CD4-positive, alpha-beta memory T cell (primary cell): ENCODE results near the gene CDH13. TPM values are rescaled to one million over a fixed set of nuclear protein-coding genes. Genes with fewer than 3 reads are reported as not detected.

ENCODE experiments used
- CTCF ChIA-PET: fragments of 350-600 bp; sonication (Branson Sonifier 250); formaldehyde crosslinking; loops from one replicate; lab custom pipeline; 2021; ENCODE audit warnings: inconsistent platforms; ENCODE audit not compliant: partially characterized antibody; lab: Charles Lee
- POLR2A ChIA-PET: fragments of 350-600 bp; sonication (Branson Sonifier 250); formaldehyde crosslinking; loops from one replicate; lab custom pipeline; 2021; ENCODE audit not compliant: partially characterized antibody; lab: Charles Lee
- DNase-seq, 5 donors: peaks; one replicate each; pipeline versions ENCODE4 v3.0.0 to v3.0.0-alpha.2; 2020 to 2022; ENCODE audit warnings: mixed read lengths in 1 of 5
- H3K27ac ChIP-seq: one replicate; pipeline ENCODE4 v1.7.0; 2013; ENCODE audit warnings: low read depth, low read length
- H3K27me3 ChIP-seq: 2 replicates; pipeline ENCODE4 v1.7.0; 2013; ENCODE audit warnings: mild to moderate bottlenecking, low read length, moderate library complexity; ENCODE audit not compliant: insufficient read depth
- H3K36me3 ChIP-seq: 2 replicates; pipeline ENCODE4 v1.7.0; 2013; ENCODE audit warnings: mild to moderate bottlenecking, low read length, moderate library complexity; ENCODE audit not compliant: insufficient read depth
- H3K4me1 ChIP-seq: 2 replicates; pipeline ENCODE4 v1.7.0; 2013; ENCODE audit warnings: mild to moderate bottlenecking, low read length, moderate library complexity; ENCODE audit not compliant: insufficient read depth
- H3K4me3 ChIP-seq, 2 donors: one replicate each; pipeline ENCODE4 v1.7.0; 2013; ENCODE audit warnings: low read length in 2 of 2, mild to moderate bottlenecking in 1 of 2
- H3K9me3 ChIP-seq, 2 donors: one replicate each; pipeline ENCODE4 v1.7.0; 2013; ENCODE audit warnings: low read length in 2 of 2, control low read depth in 1 of 2; ENCODE audit not compliant: control insufficient read depth in 1 of 2
- H3K27ac Mint-ChIP-seq, 7 donors: one replicate each; pipeline ENCODE4 v1.8.0; 2020 to 2021; ENCODE audit warnings: mixed read lengths in 7 of 7, mild to moderate bottlenecking in 6 of 7, inconsistent platforms in 3 of 7, moderate library complexity in 3 of 7
- H3K27me3 Mint-ChIP-seq, 2 donors: one replicate each; pipeline ENCODE4 v1.8.0; 2020 to 2021; ENCODE audit warnings: mixed read lengths in 2 of 2
- H3K36me3 Mint-ChIP-seq, 2 donors: one replicate each; pipeline ENCODE4 v1.8.0; 2020 to 2021; ENCODE audit warnings: mixed read lengths in 2 of 2, inconsistent platforms in 1 of 2, mild to moderate bottlenecking in 1 of 2
- H3K4me1 Mint-ChIP-seq, 4 donors: one replicate each; pipeline ENCODE4 v1.8.0; 2020 to 2021; ENCODE audit warnings: mixed read lengths in 4 of 4, mild to moderate bottlenecking in 1 of 4
- H3K4me3 Mint-ChIP-seq, 8 donors: one replicate each; pipeline ENCODE4 v1.8.0; 2020 to 2021; ENCODE audit warnings: mixed read lengths in 8 of 8, mild to moderate bottlenecking in 7 of 8, moderate library complexity in 6 of 8, inconsistent platforms in 3 of 8
- H3K9me3 Mint-ChIP-seq, 8 donors: one replicate each; pipeline ENCODE4 v1.8.0; 2020 to 2021; ENCODE audit warnings: mixed read lengths in 8 of 8, mild to moderate bottlenecking in 5 of 8, inconsistent platforms in 3 of 8, moderate library complexity in 1 of 8
- intact Hi-C: fragments of 100-400 bp; cut with micrococcal nuclease; formaldehyde crosslinking; loops from one replicate; pipeline ENCODE4 v1.15.1; 2023
- polyA plus RNA-seq, 2 donors: library from polyadenylated mRNA; unstranded; fragments of 300-500 nt; fragmentation: Illumina TruSeq; gene quantifications; one replicate each; pipeline ENCODE4 v1.2.3, GENCODE V29; 2021
- total RNA-seq, 2 experiments: library from RNA; stranded (reverse); gene quantifications; one replicate each; pipeline ENCODE4 v1.2.3, GENCODE V29; 2021

Gene CDH13
- total and polyA plus RNA-seq, 4 experiments from 2014 or later: not detected

GRCh38 chr16:83661656-83662055, 1034.9 kb downstream of the CDH13 start:
- Mint-ChIP-seq H3K9me3 (peaks cover 0 to 8% (median 2%) of the 10 kb centered on the region in 8 donors), H3K36me3 (no peaks in the 10 kb centered on the region), H3K27ac (no peak overlapping the region), H3K4me1 (no peaks in the 10 kb centered on the region), H3K4me3 (no peak overlapping the region), H3K27me3 (peaks cover 0 to 1% of the 10 kb centered on the region in 2 donors)
- no peak for DNase-seq
- no peaks in the 10 kb centered on the region for H3K9me3 ChIP-seq
- POLR2A ChIA-PET: no interaction called here
- H3K27me3 ChIP-seq: no peaks in the 10 kb centered on the region
- intact Hi-C loops: no loop called here
- H3K4me1 ChIP-seq: no peaks in the 10 kb centered on the region
- no peak overlapping the region for H3K27ac ChIP-seq
- H3K36me3 ChIP-seq: no peaks in the 10 kb centered on the region
- no peak overlapping the region for H3K4me3 ChIP-seq
- CTCF ChIA-PET: no interaction called here

GRCh38 chr16:83666449-83666848, 1039.7 kb downstream of the CDH13 start:
- Histone ChIP-seq H3K4me3 (no peak overlapping the region), H3K36me3 (no peaks in the 10 kb centered on the region), H3K27ac (no peak overlapping the region), H3K4me1 (no peaks in the 10 kb centered on the region), H3K27me3 (no peaks in the 10 kb centered on the region), H3K9me3 (no peaks in the 10 kb centered on the region)
- Mint-ChIP-seq H3K4me3 (no peak overlapping the region), H3K9me3 (peaks cover 0 to 6% (median 3%) of the 10 kb centered on the region in 8 donors), H3K36me3 (no peaks in the 10 kb centered on the region), H3K4me1 (no peaks in the 10 kb centered on the region), H3K27ac (no peak overlapping the region), H3K27me3 (peaks cover 0 to 1% of the 10 kb centered on the region in 2 donors)
- intact Hi-C loops: no loop called here
- CTCF ChIA-PET: no interaction called here
- DNase-seq: no peak
- POLR2A ChIA-PET: no interaction called here

DNA sequence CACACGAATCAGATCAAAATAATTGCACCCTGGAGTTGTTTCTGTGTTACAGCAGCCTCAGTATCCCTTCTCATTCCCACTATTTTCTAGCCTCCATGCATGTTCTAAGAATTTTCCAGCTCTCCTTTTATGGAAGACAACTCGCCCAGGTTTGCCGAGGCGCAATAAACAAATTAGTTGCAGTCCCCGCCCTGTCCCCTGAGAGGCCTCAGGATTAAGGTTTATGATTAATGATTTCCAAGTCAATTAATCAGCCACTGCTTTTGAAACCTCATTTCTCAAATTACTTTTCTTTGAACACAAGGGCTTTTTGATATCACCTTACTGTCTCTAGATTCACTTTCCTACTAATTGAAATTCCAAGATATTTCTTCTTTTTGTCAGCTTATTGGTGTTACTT, 1042.7 kb downstream of the CDH13 start:
- Histone ChIP-seq H3K27me3 (no peaks in the 10 kb centered on the region), H3K27ac (no peak overlapping the region), H3K36me3 (no peaks in the 10 kb centered on the region), H3K4me1 (no peaks in the 10 kb centered on the region), H3K9me3 (no peaks in the 10 kb centered on the region), H3K4me3 (no peak overlapping the region)
- H3K27ac Mint-ChIP-seq: no peak overlapping the region
- no peaks in the 10 kb centered on the region for H3K4me1 Mint-ChIP-seq
- no peak for DNase-seq
- ChIA-PET POLR2A (no interaction called here), CTCF (no interaction called here)
- no peaks in the 10 kb centered on the region for H3K36me3 Mint-ChIP-seq
- no peak overlapping the region for H3K4me3 Mint-ChIP-seq
- peaks cover 0 to 5% (median 3%) of the 10 kb centered on the region in 8 donors for H3K9me3 Mint-ChIP-seq
- peaks cover 1 to 2% of the 10 kb centered on the region in 2 donors for H3K27me3 Mint-ChIP-seq
- intact Hi-C loops: no loop called here

GRCh38 chr16:83674931-83675535, 1048.3 kb downstream of the CDH13 start:
- Histone ChIP-seq H3K4me1 (no peaks in the 10 kb centered on the region), H3K36me3 (no peaks in the 10 kb centered on the region), H3K9me3 (no peaks in the 10 kb centered on the region), H3K27ac (no peak overlapping the region), H3K27me3 (no peaks in the 10 kb centered on the region), H3K4me3 (no peak overlapping the region)
- no peaks in the 10 kb centered on the region for H3K4me1 Mint-ChIP-seq
- H3K9me3 Mint-ChIP-seq: no peaks in the 10 kb centered on the region
- H3K4me3 Mint-ChIP-seq: no peak overlapping the region
- ChIA-PET CTCF (no interaction called here), POLR2A (no interaction called here)
- DNase-seq: no peak
- H3K27ac Mint-ChIP-seq: no peak overlapping the region
- intact Hi-C loops: no loop called here
- H3K27me3 Mint-ChIP-seq: peaks cover 0 to 9% of the 10 kb centered on the region in 2 donors
- no peaks in the 10 kb centered on the region for H3K36me3 Mint-ChIP-seq

DNA sequence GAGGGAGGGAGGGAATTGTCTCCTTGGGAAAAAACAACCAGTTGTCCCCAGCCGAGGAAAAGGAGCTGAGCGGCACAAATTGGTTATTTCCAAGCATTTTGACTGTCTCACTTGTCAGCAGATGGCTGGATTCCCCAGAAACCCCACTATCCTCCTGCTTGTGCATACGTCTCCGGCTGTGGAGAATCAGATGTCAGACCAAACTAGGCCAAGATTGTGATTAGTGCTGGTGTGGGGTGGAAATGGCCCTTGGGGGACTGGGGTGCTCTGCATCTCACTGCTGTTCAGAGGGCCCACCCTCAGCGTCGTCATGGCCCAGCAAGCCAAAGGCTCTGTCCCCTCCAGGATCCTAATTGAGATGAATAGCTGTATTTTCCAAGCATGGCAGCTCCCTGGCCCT, 1049.3 kb downstream of the CDH13 start:
- intact Hi-C loops: no loop called here
- H3K36me3 Mint-ChIP-seq: no peaks in the 10 kb centered on the region
- Histone ChIP-seq H3K9me3 (no peaks in the 10 kb centered on the region), H3K27ac (no peak overlapping the region), H3K27me3 (no peaks in the 10 kb centered on the region), H3K36me3 (no peaks in the 10 kb centered on the region), H3K4me1 (no peaks in the 10 kb centered on the region), H3K4me3 (no peak overlapping the region)
- no peaks in the 10 kb centered on the region for H3K4me1 Mint-ChIP-seq
- no peaks in the 10 kb centered on the region for H3K9me3 Mint-ChIP-seq
- H3K4me3 Mint-ChIP-seq: no peak overlapping the region
- H3K27ac Mint-ChIP-seq: no peak overlapping the region
- POLR2A ChIA-PET: no interaction called here
- DNase-seq: no peak
- CTCF ChIA-PET: no interaction called here
- H3K27me3 Mint-ChIP-seq: peaks cover 0 to 9% of the 10 kb centered on the region in 2 donors

DNA sequence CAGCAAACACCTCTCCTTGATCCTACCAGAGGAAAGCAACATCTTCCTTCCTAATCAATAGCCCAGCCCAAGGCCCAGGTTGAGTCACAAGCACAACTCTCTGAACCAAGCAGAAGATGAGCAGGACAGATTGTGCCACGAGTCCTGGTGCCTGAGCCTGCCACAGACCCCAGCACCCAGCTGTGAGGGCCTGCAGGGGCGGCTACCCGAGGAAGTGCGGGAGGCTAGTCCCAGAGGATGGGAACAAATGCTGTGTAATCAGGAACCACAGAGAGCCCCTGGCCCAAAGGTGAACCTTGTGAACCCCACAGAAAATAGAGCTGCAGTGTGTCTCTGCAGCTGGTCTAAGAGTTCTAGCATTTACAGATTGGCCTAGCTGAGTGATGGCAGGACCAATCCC, 1054.2 kb downstream of the CDH13 start:
- intact Hi-C loops: no loop called here
- POLR2A ChIA-PET: no interaction called here
- H3K4me3 ChIP-seq: no peak overlapping the region
- peaks cover 1 to 14% of the 10 kb centered on the region in 2 donors for H3K27me3 Mint-ChIP-seq
- H3K36me3 ChIP-seq: no peaks in the 10 kb centered on the region
- H3K27me3 ChIP-seq: no peaks in the 10 kb centered on the region
- no peak overlapping the region for H3K27ac Mint-ChIP-seq
- DNase-seq: no peak
- no peaks in the 10 kb centered on the region for H3K9me3 Mint-ChIP-seq
- H3K4me1 Mint-ChIP-seq: no peaks in the 10 kb centered on the region
- no peaks in the 10 kb centered on the region for H3K4me1 ChIP-seq
- CTCF ChIA-PET: no interaction called here
- no peak overlapping the region for H3K27ac ChIP-seq
- no peaks in the 10 kb centered on the region for H3K9me3 ChIP-seq
- H3K4me3 Mint-ChIP-seq: no peak overlapping the region
- H3K36me3 Mint-ChIP-seq: no peaks in the 10 kb centered on the region

DNA sequence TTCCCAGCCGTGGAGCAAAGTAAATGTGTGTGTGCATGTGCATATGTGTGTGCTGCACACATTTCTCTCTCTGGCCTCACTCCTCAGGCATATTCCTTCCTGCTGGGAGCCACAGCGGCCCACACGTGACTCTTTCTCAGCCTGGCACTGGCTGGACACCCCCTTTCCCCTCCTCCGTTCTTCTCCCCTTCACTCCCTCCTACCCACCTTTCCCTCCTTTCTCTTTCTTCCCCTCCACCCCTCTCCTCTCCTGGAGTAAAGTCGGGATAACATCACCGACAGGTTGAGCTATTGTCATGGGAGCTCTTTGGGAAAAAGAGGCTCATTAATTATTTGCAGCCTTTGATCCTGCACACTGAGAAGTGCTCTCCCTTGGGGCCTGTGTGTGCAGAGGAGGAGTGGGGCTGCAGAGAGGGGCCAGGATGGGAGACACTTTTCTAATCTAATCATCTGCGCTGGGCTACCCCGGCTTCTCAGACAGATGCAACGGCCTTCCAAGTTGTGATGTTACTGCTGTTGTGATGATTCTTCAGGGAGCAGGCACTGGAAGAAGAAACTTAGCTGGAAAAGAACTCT, 1054.7 kb downstream of the CDH13 start:
- no peaks in the 10 kb centered on the region for H3K27me3 ChIP-seq
- Mint-ChIP-seq H3K27me3 (peaks cover 1 to 12% of the 10 kb centered on the region in 2 donors), H3K4me3 (no peak overlapping the region), H3K4me1 (no peaks in the 10 kb centered on the region), H3K27ac (no peak overlapping the region), H3K9me3 (no peaks in the 10 kb centered on the region), H3K36me3 (no peaks in the 10 kb centered on the region)
- DNase-seq: no peak
- H3K4me1 ChIP-seq: no peaks in the 10 kb centered on the region
- no peaks in the 10 kb centered on the region for H3K9me3 ChIP-seq
- H3K27ac ChIP-seq: no peak overlapping the region
- POLR2A ChIA-PET: no interaction called here
- no peak overlapping the region for H3K4me3 ChIP-seq
- H3K36me3 ChIP-seq: no peaks in the 10 kb centered on the region
- intact Hi-C loops: no loop called here
- CTCF ChIA-PET: no interaction called here
